Measurements from ENCODE around the gene ECHDC3.

ECHDC3 gene

DNA sequence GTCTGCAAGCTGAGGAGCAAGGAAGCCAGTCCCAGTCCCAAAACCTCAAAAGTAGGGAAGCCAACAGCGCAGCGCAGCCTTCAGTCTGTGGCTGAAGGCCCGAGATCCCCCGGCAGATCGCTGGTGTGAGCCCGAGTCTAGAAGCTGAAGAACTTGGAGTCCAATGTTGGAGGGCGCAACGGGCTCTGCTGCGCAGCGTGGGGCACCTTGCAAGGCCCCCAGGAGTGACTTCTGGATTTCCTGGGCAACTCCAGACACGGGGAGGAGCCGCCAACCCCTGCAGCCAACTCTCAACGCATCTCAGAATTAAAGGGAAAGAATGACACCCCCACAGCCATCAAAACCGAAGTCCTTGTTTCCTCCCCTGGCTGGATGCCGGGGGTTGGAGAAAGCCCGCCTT, 62.2 kb downstream of the ECHDC3 start:
- no peak overlapping the region for H3K9ac ChIP-seq (ENCODE audit: low read length in 5 of 5)
- peaks cover 0 to 2% (median 0%) of the 10 kb centered on the region in 5 donors for H3K27me3 ChIP-seq (ENCODE audit: control insufficient read depth in 5 of 5, insufficient read depth in 4 of 5, low read length in 5 of 5)
- no peak overlapping the region for H3K4me3 ChIP-seq (ENCODE audit: low read depth in 1 of 5, low read length in 5 of 5)
- H3K36me3 ChIP-seq (ENCODE audit: control insufficient read depth in 5 of 5, insufficient read depth in 5 of 5, low read length in 5 of 5), result no peaks in the 10 kb centered on the region
- H3K27ac ChIP-seq (ENCODE audit: low read depth, low read length), result no peak overlapping the region
- no peaks in the 10 kb centered on the region for H3K9me3 ChIP-seq (ENCODE audit: control insufficient read depth in 5 of 5, low read length in 5 of 5)
- peaks cover 0 to 3% (median 0%) of the 10 kb centered on the region in 5 donors for H3K4me1 ChIP-seq (ENCODE audit: control insufficient read depth in 5 of 5, insufficient read depth in 5 of 5, low read length in 5 of 5)

DNA sequence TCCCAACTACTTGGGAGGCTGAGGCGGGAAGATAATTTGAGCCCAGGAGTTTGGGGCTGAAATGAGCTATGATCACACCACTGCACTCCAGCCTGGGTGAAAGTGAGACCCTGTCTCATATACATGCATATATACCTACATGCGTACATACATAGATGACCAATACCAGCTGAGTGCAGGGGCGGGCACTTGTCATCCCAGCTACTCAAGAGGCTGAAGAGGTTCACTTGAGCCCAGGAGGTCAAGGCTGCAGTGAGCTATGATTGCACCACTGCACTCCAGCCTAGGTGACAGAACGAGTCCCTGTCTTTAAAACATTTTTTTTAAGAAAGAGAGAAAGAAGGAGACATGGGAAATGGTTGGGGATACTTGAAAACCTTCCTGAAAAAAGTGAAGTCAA, 63.6 kb downstream of the ECHDC3 start:
- Histone ChIP-seq H3K4me3 (ENCODE audit: low read depth in 1 of 5, low read length in 5 of 5) (no peak overlapping the region), H3K27me3 (ENCODE audit: control insufficient read depth in 5 of 5, insufficient read depth in 4 of 5, low read length in 5 of 5) (peaks cover 0 to 2% (median 0%) of the 10 kb centered on the region in 5 donors), H3K4me1 (ENCODE audit: control insufficient read depth in 5 of 5, insufficient read depth in 5 of 5, low read length in 5 of 5) (no peaks in the 10 kb centered on the region), H3K9ac (ENCODE audit: low read length in 5 of 5) (no peak overlapping the region), H3K36me3 (ENCODE audit: control insufficient read depth in 5 of 5, insufficient read depth in 5 of 5, low read length in 5 of 5) (no peaks in the 10 kb centered on the region), H3K27ac (ENCODE audit: low read depth, low read length) (no peak overlapping the region), H3K9me3 (ENCODE audit: control insufficient read depth in 5 of 5, low read length in 5 of 5) (no peaks in the 10 kb centered on the region)

DNA sequence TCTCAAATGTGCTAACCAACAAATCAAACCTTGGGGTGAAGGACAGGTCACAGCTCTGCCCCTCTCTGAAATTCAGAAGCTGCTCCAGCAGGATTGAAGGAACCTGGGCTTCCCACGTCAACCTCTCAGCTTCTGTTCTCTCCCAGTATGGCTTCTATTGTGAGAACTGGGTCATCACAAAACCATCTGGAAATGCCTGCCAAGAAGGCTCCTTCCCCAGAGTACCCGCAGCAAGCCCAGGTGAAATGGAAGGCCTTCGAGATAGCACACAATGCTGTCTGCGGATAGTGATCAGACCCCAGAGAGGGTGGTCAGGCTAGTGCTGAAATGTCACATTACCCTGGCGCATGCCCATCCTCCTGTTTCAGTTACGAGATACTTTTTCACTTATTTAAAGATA, 64.5 kb downstream of the ECHDC3 start:
- Histone ChIP-seq H3K4me3 (ENCODE audit: low read depth in 1 of 5, low read length in 5 of 5) (no peak overlapping the region), H3K4me1 (ENCODE audit: control insufficient read depth in 5 of 5, insufficient read depth in 5 of 5, low read length in 5 of 5) (no peaks in the 10 kb centered on the region)

DNA sequence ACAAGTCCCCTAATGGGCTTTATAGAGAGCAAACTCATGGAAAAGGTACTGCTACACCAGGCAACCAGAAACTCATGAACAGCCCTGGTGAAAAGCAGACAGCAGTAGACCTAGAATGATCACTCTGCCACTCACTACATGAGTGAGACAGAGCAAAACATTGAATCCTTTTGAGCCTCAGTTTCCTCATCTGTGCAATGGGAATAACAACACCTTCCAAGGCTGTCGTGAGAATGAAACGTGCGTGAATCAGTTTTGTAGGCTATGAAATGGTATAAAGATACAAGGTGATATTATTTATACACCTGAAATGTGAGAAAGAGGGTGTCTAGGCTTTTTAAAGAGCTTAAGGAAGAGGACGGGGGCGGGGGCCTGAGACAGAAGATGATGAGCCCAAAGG, 66.6 kb downstream of the ECHDC3 start:
- Histone ChIP-seq H3K27me3 (ENCODE audit: control insufficient read depth in 5 of 5, insufficient read depth in 4 of 5, low read length in 5 of 5) (peaks cover 0 to 2% (median 0%) of the 10 kb centered on the region in 5 donors), H3K4me1 (ENCODE audit: control insufficient read depth in 5 of 5, insufficient read depth in 5 of 5, low read length in 5 of 5) (peaks cover 0 to 3% (median 0%) of the 10 kb centered on the region in 5 donors), H3K9ac (ENCODE audit: low read length in 5 of 5) (no peak overlapping the region), H3K4me3 (ENCODE audit: low read depth in 1 of 5, low read length in 5 of 5) (no peak overlapping the region), H3K9me3 (ENCODE audit: control insufficient read depth in 5 of 5, low read length in 5 of 5) (no peaks in the 10 kb centered on the region), H3K27ac (ENCODE audit: low read depth, low read length) (no peak overlapping the region), H3K36me3 (ENCODE audit: control insufficient read depth in 5 of 5, insufficient read depth in 5 of 5, low read length in 5 of 5) (no peaks in the 10 kb centered on the region)

More for the DNA sequence above, 64.5 kb downstream of the ECHDC3 start:
- Histone ChIP-seq H3K27me3 (ENCODE audit: control insufficient read depth in 5 of 5, insufficient read depth in 4 of 5, low read length in 5 of 5) (peaks cover 0 to 2% (median 0%) of the 10 kb centered on the region in 5 donors), H3K9me3 (ENCODE audit: control insufficient read depth in 5 of 5, low read length in 5 of 5) (no peaks in the 10 kb centered on the region), H3K9ac (ENCODE audit: low read length in 5 of 5) (no peak overlapping the region), H3K36me3 (ENCODE audit: control insufficient read depth in 5 of 5, insufficient read depth in 5 of 5, low read length in 5 of 5) (no peaks in the 10 kb centered on the region), H3K27ac (ENCODE audit: low read depth, low read length) (no peak overlapping the region)

DNA sequence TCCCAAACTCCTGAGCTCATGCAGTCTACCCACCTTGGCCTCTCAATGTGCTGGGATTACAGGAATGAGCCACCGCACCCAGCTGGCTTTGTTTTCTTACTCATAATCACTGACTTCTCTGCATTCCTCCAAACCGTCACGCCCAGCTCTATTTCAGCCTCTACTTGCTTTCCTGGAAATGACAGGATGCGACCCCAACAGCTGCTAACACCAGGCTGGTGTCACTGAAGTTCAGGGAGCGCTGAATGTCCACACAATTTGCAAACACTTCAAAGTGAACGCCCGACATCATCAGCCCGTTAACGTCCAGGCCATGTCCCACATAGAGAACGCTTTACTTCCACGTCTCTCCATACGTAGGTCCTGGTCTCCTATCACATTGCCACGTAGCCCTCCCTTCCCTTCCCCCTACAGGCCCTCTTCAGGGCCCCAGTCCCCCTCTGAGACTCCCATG, 68.2 kb downstream of the ECHDC3 start:
- no peak overlapping the region for H3K4me3 ChIP-seq (ENCODE audit: low read depth in 1 of 5, low read length in 5 of 5)

DNA sequence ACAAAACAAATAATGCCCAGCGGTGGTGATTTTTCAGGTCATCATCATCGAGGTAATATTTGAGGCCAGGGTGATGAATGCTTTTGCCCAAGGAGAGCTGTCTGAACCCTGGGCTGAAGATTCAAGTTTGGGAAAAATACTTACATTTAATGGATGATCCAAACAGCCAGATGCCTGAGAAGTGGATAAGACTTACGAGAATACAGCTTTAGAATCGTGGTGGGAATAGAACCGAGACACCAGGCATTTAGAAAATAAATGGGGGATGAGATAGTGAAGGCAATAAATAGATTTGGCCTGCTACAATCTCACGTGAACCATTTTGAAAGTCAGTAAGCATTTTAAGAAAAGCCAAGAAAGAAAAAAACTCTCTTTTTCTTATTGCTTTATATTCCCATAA, 68.8 kb downstream of the ECHDC3 start:
- Histone ChIP-seq H3K4me3 (ENCODE audit: low read depth in 1 of 5, low read length in 5 of 5) (no peak overlapping the region), H3K27me3 (ENCODE audit: control insufficient read depth in 5 of 5, insufficient read depth in 4 of 5, low read length in 5 of 5) (peaks cover 0 to 2% (median 0%) of the 10 kb centered on the region in 5 donors), H3K9me3 (ENCODE audit: control insufficient read depth in 5 of 5, low read length in 5 of 5) (no peaks in the 10 kb centered on the region), H3K4me1 (ENCODE audit: control insufficient read depth in 5 of 5, insufficient read depth in 5 of 5, low read length in 5 of 5) (peaks cover 0 to 10% (median 0%) of the 10 kb centered on the region in 5 donors), H3K36me3 (ENCODE audit: control insufficient read depth in 5 of 5, insufficient read depth in 5 of 5, low read length in 5 of 5) (no peaks in the 10 kb centered on the region), H3K27ac (ENCODE audit: low read depth, low read length) (no peak overlapping the region), H3K9ac (ENCODE audit: low read length in 5 of 5) (no peak overlapping the region)

More for the DNA sequence above, 68.2 kb downstream of the ECHDC3 start:
- no peaks in the 10 kb centered on the region for H3K9me3 ChIP-seq (ENCODE audit: control insufficient read depth in 5 of 5, low read length in 5 of 5)
- H3K9ac ChIP-seq (ENCODE audit: low read length in 5 of 5), result no peak overlapping the region
- peaks cover 0 to 10% (median 0%) of the 10 kb centered on the region in 5 donors for H3K4me1 ChIP-seq (ENCODE audit: control insufficient read depth in 5 of 5, insufficient read depth in 5 of 5, low read length in 5 of 5)
- H3K36me3 ChIP-seq (ENCODE audit: control insufficient read depth in 5 of 5, insufficient read depth in 5 of 5, low read length in 5 of 5), result no peaks in the 10 kb centered on the region
- H3K27me3 ChIP-seq (ENCODE audit: control insufficient read depth in 5 of 5, insufficient read depth in 4 of 5, low read length in 5 of 5), result peaks cover 0 to 2% (median 0%) of the 10 kb centered on the region in 5 donors
- H3K27ac ChIP-seq (ENCODE audit: low read depth, low read length), result no peak overlapping the region

DNA sequence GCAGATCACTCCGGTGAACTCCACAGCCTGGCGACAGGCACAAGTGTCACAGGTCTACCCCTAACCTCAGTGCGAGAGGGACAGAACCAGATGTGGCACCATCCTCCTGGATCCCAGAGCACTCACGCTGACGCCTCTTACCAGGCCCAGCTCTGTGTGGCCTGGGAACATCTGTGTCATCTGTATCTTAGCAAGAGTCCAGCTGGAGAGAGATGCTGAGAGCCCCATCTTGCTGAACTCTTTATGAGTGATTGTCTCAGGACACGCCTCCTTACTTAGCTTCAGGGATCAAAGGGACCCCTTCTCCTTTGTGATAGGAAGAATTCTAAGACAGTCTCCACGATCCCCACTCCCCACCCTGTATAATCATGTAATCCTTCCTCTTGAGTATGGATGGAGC, 71.0 kb downstream of the ECHDC3 start:
- Histone ChIP-seq H3K36me3 (ENCODE audit: control insufficient read depth in 5 of 5, insufficient read depth in 5 of 5, low read length in 5 of 5) (no peaks in the 10 kb centered on the region), H3K9me3 (ENCODE audit: control insufficient read depth in 5 of 5, low read length in 5 of 5) (no peaks in the 10 kb centered on the region), H3K9ac (ENCODE audit: low read length in 5 of 5) (no peak overlapping the region), H3K4me1 (ENCODE audit: control insufficient read depth in 5 of 5, insufficient read depth in 5 of 5, low read length in 5 of 5) (peaks cover 0 to 10% (median 0%) of the 10 kb centered on the region in 5 donors), H3K27ac (ENCODE audit: low read depth, low read length) (no peak overlapping the region), H3K27me3 (ENCODE audit: control insufficient read depth in 5 of 5, insufficient read depth in 4 of 5, low read length in 5 of 5) (peaks cover 0 to 2% (median 0%) of the 10 kb centered on the region in 5 donors), H3K4me3 (ENCODE audit: low read depth in 1 of 5, low read length in 5 of 5) (no peak overlapping the region)
